CD4-positive, alpha-beta T cell treated with Interleukin-15 for 1 hour (primary cell): ENCODE measurements around the gene LRRC59.
"Not testable (repeated sequence)": the region's sequence is repeated elsewhere in the genome, so short reads cannot be mapped to it uniquely, and the experiment has no call there.

Experiments used
- DNase-seq: peaks from one replicate; pipeline ENCODE4 v3.0.0-alpha.2; 2020

The LRRC59 gene

GRCh38 chr17:50424246-50424995, 27.1 kb upstream of the LRRC59 start:
- DNase-seq = no peak

- DNase-seq = peak; percentile 21
Observed at GRCh38 chr17:50423553-50424159, 26.3 kb upstream of the LRRC59 start.

DNA sequence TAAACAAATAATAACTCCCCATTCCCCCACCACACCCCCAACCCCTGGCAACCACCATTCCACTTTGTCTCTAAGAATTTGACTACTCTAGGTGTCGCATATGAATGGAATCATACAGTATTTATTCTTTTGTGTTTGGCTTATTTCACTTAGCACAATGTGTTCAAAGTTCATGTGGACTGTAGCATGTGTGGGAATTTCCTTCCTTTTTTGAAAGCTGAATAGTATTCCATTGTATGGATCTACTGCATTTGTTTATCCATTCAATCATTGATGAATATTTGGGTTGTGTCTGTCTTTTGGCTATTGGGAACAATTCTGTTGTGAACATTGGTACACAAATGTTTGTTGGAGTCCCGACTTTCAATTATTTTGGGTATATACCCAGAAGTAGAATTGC, 25.4 kb upstream of the LRRC59 start:
- DNase-seq = no peak

DNA sequence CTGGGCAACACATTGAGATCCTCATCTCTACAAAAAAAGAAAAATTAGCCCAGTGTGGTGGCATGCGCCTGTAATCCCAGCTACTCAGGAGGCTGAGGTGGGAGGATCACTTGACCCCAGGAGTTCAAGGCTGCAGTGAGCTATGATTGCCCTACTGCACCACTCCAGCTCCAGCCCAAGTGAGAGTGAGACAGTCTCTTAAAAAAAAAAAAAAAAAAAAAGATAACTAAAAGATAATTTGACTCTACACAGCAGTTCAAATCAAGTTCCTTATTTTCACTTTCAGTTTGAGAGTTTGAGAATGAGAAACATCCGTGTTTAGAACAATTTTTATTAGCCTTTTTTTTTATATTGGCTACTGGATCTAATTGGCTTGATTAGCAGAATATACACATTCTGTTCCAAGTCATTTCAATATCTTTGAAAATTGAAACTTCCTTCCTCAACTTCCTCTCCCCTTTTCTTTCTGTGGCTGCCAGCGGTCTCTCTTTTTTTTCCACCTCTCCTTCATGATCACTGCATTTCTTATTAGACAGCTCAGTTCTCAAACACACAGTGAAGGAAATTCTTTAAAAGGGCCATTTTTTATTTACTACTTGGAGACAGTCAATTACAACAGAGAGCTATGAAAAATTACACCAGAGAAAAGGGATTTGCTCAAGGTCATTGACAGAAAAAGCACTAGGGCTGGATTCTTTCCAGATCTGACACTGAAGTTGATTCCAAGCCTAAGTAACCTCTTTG, 24.2 kb upstream of the LRRC59 start:
- no peak for DNase-seq

DNA sequence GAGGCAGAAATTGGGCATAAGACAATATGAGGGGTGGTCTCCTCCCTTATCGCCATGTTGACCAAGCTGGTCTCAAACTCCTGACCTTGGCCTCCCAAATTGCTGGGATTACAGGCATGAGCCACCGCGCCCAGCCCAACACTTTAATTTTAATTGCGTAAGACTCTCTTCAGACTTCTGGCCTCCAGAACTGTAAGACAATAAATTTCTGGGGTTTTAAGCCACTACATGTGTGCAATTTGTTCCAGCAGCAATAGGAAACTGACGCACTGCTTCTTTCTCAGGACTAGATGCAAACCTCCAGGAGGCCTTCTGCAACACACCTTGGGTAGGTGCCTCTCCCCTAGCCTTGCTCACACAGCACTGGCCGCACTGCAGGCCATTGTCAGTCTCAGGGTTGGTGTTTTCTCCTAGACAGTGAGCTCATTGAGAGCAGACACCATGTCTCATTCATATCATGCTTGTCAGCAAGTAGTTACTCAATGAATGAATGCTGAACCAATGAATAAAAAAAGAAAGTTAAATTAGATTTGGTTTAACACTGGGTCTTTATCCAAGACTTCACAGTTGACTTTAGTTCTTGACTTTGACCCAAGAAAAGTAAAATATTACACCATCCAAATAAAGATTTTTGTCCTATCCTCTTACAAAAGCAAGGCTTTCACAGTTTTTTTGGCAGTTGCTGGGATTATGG, 23.2 kb upstream of the LRRC59 start:
- no peak for DNase-seq

DNA sequence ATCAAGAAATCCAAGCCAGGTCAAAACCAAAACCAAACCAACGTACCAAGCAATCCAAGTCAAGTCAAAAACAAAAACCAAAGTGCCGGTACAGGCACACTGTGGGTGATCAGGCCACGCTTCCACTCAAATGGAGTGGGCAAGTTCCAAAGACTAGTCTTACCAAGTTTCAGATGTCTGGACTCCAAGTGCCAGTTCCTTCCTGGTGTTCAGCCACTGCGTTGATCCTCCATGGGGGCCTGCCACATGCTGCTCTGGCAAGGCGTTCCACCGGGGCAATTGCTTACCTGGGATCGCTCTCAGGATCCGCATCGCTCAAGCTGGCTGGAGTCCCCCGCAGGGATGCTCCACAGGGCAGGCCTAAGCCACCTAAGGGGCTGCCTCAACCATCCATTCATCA, 22.3 kb upstream of the LRRC59 start:
- not testable (repeated sequence) for DNase-seq

DNA sequence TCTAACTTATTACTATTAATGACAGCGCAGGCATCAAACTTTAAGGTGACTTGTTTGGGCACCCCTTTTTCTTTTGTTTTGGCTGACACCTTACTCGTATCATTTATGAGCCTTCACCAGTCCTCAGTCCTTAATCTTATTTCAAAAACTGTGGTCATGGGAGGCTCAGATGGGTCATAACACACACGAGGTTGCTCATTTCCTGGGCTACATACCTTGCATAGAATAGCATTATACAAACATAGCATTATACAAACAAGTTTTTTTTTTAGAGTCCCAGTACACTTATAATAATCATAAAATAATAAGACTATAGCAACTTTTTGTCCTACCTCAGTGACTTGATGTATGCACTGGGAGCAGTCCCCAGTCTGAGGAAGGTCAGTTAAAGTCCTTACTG, 17.5 kb upstream of the LRRC59 start:
- DNase-seq = no peak

- DNase-seq = no peak
Observed at GRCh38 chr17:50412188-50412732, 14.9 kb upstream of the LRRC59 start.

DNA sequence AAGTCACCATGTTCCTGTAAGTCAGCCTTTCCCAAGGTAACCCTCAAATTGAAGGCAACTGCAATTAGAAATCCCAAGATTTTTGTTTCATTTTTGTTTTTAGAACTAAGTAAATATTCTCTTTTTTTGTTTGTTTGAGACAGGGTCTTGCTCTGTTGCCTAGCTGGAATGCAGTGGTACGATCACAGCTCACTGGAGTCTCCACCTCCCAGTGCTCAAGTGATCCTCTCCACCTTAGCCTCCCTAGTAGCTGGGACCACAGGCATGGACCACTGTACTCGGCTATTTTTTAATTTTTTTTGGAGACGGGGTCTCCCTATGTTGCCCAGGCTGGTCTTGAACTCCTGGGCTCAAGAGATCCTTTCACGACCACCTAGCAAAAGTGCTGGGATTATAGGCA, 10.6 kb upstream of the LRRC59 start:
- no peak for DNase-seq

DNA sequence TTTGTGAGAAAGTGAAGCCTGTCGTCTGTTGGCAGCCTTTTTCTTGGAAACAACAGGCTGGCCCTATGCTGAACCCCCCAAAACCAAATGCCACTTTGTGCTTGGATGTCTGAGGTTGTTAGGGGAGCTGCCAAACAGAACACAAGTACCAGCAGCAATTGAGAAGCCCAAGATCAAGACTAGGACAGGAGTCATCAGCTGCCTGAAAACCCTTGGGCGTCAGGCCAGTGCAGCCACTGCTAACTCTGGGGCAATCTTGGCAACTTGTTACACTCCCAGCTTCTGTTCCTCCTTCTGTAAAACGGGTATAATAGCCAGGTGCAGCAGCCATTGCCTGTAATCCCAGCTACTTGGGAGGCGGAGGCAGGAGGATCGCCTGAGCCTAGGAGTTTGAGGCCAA, 9.3 kb upstream of the LRRC59 start:
- no peak for DNase-seq

- not testable (repeated sequence) for DNase-seq
Observed at GRCh38 chr17:50405351-50405750, 8.0 kb upstream of the LRRC59 start.

- not testable (repeated sequence) for DNase-seq
Observed at GRCh38 chr17:50399591-50399990, 2.3 kb upstream of the LRRC59 start.

GRCh38 chr17:50398672-50399071, 1.3 kb upstream of the LRRC59 start:
- not testable (repeated sequence) for DNase-seq

- no peak for DNase-seq
Observed at GRCh38 chr17:50397919-50398285, 579 bp upstream of the LRRC59 start.

DNA sequence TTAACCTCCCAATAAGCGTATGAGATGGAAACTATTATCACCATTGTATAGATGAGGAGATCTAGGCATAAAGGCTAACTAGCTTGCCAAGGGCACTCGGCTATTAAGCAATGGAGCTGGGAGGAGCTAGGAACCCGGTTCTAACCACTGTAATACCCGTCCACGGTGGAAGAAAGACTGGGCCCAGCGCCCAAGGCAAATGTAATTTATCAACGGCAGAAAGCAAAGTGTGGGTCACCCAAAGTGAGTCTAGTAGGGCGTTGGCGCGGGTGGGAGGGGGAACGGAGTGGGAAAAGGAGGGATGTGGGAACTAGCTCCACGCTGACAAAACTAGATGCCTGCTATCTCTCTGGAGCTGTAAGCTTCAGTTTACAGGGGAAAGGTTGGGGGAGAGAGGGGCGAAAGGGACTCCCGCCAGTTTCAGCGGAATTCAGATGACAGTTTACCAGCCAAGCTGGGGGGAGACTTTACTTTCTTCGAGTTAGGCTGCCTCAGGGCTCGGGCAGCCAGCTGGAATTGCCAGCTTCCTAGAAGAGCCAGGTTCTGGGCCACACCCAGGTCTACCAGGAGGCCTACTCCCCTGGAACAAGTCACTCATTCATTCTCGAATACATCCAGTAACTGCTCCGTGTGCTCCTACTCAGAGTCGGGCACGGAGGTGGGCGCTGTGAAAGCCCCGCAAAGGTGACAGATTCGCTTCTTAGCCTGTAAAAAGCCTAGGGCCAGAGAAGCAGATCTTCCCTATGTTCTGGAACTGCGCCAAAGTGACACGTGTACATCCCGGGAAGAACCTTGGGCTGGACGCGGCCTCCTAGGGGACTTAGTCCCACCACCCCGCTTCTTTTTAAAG, 837 bp downstream of the LRRC59 start:
- DNase-seq = no peak

GRCh38 chr17:50394711-50395110, 2.6 kb downstream of the LRRC59 start:
- DNase-seq = no peak

- no peak for DNase-seq
Observed at GRCh38 chr17:50393700-50394099, 3.6 kb downstream of the LRRC59 start.

DNA sequence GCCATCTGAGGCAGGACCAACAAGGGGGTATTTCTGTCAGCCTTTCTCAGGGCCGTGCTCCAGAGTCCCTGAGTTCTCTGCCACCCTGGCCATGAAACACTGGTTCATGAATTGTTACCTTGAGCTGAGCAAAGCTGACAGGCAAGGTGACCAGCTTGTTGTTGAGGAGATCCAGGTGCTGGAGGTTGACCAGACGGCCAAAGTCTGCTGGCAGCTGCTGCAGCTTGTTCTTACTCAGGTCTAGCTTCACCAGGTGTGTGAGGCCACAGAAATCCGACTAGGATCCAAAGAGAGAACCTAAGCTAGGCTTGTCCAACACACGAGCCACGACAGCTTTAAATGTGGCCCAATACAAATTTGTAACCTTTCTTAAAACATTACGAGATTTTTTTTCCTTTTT, 4.7 kb downstream of the LRRC59 start:
- DNase-seq = no peak

DNA sequence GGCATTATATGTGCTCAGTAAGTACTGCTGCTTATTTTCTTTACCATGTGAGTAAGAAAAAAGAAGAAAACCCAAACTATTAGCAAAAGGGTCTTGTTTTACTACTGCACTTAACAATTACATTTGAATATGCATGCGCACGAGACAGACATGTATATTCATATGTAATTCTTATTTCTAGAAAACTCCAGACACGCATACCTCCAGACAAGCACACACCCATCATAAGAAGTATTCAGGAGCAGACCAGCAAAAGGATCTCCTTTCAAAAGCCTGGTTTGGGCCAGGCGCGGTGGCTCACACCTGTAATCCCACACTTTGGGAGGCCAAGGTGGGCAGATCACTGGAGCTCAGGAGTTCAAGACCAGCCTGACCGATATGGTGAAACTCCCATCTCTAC, 7.8 kb downstream of the LRRC59 start:
- no peak for DNase-seq

DNA sequence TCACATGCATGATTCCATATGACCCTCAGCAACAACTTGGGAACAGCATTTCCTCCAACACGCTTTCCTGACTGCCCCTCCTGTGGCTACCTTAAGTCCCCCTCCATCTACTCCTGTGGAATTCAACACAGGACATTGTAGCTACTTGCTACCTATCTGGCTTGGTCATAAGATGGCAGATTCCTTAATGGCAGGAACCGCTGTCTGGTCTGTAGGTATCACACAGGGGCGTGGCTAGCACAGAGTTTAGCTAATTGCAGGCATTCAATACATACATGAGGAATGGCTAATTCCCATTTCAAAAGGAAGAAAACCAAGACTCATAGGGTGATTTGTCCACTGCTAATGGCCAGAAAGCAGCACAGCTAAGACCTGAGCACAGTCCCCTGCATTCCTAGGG, 8.6 kb downstream of the LRRC59 start:
- DNase-seq = no peak

- no peak for DNase-seq
Observed at GRCh38 chr17:50386510-50386909, 10.8 kb downstream of the LRRC59 start.

GRCh38 chr17:50382931-50383330, 14.4 kb downstream of the LRRC59 start:
- no peak for DNase-seq
